Stimulated activated CD4-positive, alpha-beta T cell treated with anti-CD3 and anti-CD28 coated beads, Interleukin-1b, Interleukin-23, amount 100 ng/mL, for 24 hours (primary cell): Measurements from ENCODE around the gene DPP6.

Experiments
- DNase-seq, 4 experiments: peaks; one replicate each; pipeline ENCODE4 v3.0.0-alpha.2; 2020; ENCODE audit warnings: low read depth in 4 of 4, low spot score in 1 of 4

Gene DPP6

GRCh38 chr7:154587792-154588191 is 535.6 kb downstream of the DPP6 start:
- no peak for DNase-seq

DNA sequence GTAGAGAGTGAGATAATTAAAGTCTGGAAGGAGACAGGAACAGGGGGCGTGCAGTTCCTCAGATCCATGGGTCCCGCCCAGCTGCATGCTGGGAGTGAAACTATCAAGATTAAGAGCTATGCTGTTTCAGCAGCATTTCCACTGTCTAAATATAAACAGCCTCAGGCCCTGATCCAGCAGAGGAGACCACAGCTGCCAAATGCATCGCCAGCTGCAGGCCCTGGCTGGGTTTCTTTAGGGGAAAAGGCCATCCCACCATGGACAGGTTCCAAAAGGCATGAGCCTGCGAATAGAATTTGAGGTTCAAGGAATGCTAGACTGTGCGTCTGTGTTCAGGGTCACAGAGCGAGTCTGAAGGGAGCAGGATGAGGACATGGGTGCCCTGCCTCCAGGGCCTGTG is 539.3 kb downstream of the DPP6 start:
- DNase-seq, result no peak

DNA sequence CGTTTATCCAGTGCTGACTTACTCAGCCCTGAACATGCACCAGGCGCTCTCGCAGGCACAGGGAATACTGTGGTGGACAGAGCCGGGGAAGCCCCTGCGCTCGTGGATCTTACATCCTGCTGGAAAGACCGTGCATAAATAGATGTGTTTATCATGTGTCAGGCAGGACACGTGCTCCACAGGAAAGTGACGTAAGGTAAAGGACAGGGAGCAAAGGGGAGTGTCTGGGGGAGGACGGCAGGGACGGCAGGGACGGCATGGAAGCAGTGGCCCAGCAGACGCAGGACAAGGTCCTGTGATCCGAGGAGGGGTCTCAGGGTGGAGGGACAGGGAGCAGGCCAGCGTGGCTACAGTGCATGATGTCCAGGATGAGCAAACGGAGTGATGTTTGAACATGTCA is 540.2 kb downstream of the DPP6 start:
- no peak for DNase-seq

GRCh38 chr7:154598396-154598795 is 546.2 kb downstream of the DPP6 start:
- DNase-seq, result no peak

GRCh38 chr7:154598864-154599263 is 546.7 kb downstream of the DPP6 start:
- no peak for DNase-seq

GRCh38 chr7:154610903-154611302 is 558.7 kb downstream of the DPP6 start:
- DNase-seq, result no peak

GRCh38 chr7:154613811-154614210 is 561.6 kb downstream of the DPP6 start:
- no peak for DNase-seq

- no peak for DNase-seq
Observed at GRCh38 chr7:154620141-154620755, 568.0 kb downstream of the DPP6 start.

DNA sequence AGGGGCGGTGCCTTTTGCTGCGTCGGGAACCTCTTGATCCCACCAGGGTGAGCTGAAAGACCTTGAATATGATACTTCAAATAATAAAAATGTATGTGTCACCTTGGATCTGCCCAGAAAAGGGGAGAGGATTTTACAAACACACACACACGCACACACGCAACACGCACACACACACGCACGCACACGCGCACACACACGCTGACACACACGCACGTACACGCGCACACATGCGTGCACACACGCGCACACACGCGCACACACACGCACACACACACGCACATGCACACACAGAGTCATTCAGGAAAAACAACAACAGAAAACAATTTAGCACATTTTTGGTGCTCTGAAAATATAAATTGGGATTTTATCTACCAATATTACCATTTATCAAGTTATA is 571.2 kb downstream of the DPP6 start:
- DNase-seq, result no peak

- DNase-seq, result no peak
Observed at GRCh38 chr7:154627646-154628290, 575.6 kb downstream of the DPP6 start.

- DNase-seq, result no peak
Observed at GRCh38 chr7:154628556-154628955, 576.4 kb downstream of the DPP6 start.

DNA sequence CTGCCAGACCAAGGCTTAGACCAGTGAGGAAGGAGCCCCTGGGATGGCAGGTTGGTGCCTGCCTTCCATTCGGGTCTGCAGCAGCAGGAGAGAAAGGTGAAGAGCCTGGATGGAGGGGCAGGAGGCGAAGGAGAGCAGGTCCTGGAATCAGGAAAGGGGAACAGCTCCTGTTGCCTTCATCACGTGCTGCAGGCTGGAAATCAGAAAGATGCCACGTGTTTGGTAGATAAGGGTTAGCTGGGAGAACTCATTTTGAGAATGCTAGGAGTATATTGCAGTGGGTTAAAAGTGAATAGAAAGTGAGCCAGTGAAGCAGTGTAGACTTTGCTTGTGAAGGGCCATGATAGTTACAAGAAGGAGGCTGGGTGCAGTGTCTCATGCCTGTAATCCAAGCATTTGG is 579.0 kb downstream of the DPP6 start:
- DNase-seq, result no peak

DNA sequence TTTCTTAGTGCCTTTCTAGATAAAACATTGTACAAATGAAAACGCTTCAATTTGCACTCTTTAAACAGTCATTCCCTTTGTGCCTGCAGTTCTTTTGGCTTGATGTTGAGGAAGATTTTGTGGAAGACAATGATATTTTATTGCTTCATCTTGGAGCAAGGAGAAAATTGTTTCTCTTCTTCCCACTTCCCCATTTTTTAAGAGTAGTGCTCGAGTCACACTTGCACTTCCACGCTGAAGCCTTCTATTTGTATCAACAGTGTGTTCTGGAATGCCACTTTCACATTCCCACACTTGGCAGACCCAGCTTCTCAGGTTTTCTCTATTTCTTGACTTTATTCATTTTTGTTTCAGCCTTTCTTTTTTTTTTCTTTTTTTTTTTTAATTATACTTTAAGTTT is 581.4 kb downstream of the DPP6 start:
- no peak for DNase-seq

GRCh38 chr7:154638286-154638685 is 586.1 kb downstream of the DPP6 start:
- no peak for DNase-seq

DNA sequence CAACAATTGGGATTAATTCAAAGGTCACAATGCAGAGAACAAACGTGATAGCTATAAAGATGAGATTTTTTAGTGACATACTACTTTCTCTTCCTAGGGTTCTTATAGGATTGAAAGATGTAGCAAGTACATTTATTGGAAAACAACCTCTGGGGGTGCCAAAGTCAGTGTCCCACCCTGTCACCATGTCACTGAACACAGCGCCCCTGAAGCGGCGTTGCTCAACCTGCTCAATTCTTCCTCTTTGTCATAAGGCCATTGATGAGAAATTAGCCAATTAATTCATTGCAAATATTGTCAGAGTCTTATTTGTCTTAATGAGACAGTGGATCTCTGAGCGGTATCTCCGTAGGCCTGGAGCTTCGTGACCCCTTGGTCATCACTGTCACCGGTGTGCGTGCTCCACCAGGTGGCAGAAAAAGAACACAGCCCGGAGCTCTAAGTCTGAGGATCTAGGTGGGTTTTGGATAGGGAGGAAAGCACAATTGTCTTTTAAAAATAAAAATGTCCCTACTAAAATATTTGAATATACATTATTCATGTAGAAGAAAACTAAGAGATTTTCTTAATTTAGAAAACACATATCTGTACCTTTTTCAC is 588.2 kb downstream of the DPP6 start:
- no peak for DNase-seq

- no peak for DNase-seq
Observed at GRCh38 chr7:154640917-154641316, 588.7 kb downstream of the DPP6 start.

DNA sequence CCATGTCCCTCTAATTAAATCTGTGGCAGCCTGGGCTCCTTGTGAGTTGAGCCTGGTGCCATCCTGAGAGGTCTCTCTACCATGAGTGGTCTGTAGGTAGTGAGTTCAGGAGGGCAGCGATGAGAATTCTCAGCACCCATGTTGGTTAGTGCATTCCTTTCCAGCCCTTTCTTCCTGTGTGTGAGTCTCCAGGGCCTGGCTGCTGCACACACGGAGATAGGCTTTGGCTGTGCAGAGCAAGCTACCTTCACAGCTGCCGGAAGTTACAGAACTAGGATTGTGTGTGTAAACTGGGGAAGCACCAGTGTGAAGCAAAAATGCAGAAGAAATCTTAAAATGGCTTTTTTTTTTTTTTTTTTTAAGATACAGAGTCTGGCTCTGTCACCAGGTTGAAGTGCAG is 592.2 kb downstream of the DPP6 start:
- no peak for DNase-seq

DNA sequence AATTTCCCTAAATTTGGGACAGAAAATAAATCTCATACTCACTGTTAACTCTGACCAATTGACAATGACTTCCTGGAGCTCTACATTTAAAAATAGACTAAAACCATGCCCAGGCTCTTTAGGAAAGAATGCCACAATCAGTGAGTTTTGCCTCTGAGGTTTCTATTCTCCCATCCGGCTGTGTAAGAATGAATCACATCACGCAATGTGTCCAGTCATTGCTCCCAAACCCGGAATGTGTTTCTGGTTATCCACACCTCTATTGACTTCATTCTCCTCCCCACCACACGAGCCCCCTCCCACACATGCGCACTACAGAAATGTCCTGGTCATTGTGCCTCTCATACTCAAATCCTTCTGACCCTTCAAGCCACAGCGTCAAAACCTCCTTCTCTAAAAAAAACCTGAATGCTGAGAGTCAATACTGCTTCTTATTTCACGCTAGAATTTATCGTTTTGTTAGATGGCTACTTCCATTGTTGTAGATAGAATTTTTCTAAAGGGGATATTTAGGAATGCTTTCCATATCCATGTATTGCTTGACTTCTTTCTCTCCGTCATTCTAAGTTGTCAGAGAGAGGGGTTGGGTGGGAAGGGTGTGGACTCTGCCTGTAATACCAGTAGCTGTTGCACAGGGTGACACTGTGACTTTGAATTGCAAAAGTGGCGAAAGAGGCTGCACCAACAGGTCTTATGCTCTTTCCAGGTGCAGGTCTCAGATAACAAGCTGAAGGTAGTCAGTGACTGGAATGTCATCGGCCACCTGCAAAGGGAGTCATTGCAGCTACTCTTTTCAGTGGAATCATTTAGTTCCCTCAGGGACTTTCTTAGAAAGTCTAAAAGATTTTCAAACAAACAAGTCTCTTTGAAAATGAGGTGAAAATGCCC is 594.2 kb downstream of the DPP6 start:
- no peak for DNase-seq

DNA sequence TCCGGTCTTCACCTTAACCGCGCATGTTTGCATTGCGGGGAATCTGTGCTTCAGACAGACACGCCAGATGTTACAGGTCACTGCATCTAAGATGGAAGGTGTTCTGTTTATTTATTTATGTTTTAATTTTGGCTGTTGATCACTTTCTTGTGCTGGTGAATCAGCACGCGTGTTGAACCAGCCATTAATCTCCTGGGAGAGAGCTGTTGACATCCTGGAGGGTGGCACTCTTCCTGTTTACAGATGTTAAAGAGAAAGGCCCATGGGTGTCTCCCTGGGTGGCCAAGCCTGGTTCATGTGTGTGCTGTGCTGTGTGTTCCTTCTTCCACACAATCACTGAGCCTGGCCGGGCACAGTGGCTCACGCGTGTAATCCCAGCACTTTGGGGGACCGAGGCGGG is 595.4 kb downstream of the DPP6 start:
- DNase-seq, result no peak

DNA sequence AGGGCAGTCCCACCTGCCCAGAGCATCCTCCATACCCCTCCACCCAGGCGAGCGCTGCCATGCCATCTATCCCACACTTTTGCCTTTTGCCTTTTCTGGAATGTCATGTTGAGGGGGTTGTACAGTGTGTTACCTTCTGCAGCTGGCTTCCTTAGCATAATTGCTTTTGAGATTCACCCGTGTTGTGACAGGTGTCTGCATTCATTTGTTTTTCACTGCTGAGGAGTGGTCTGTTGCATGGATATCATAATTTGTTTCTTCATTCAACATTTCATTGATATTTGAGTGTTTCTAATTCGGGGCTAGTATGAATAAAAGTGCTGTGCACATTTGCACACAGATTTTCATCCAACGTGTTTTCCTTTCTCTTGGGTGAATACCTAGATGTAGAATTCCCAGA is 596.8 kb downstream of the DPP6 start:
- no peak for DNase-seq

GRCh38 chr7:154649434-154649833 is 597.2 kb downstream of the DPP6 start:
- DNase-seq, result no peak

DNA sequence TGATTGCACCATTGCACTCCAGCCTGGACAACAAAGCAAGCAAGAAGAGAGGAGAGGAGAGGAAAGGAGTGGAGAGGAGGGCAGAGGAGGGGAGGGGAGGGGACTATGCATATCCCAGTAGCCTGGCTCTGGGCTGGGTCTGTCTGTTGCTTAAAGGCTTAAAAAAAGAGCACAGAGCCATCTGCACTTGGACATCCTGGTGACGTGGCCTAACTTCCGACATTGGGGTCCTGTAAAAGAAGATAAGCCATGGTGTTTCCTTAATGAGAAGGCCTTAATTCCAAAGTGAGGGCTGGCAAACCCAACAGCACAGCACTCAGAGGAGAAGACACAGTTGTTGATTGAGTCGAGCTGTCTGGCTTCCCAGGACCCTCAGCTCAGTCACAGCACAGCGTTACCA is 598.1 kb downstream of the DPP6 start:
- DNase-seq, result no peak
